KMS-11 (cell line): ENCODE measurements around the gene COL23A1.

Source experiments
- H2AFZ ChIP-seq: fragments of 200-600 bp; sonication (generic); 2 replicates; pipeline ENCODE4 v1.6.1; 2016; ENCODE audit warnings: antibody characterized with exemption, mixed run types, low read depth
- H3K27ac ChIP-seq: fragments of 200-600 bp; sonication (generic); 2 replicates; pipeline ENCODE4 v1.6.1; 2016; ENCODE audit warnings: mild to moderate bottlenecking, mixed run types
- H3K27me3 ChIP-seq: fragments of 200-600 bp; sonication (generic); 2 replicates; pipeline ENCODE4 v1.6.1; 2017; ENCODE audit warnings: mild to moderate bottlenecking, low read depth, mixed run types, moderate library complexity; ENCODE audit not compliant: insufficient read depth
- H3K36me3 ChIP-seq: fragments of 200-600 bp; sonication (generic); 2 replicates; pipeline ENCODE4 v1.6.1; 2017; ENCODE audit warnings: mild to moderate bottlenecking, mixed run types; ENCODE audit not compliant: insufficient read depth
- H3K4me1 ChIP-seq: fragments of 200-600 bp; sonication (generic); 2 replicates; pipeline ENCODE4 v1.6.1; 2016; ENCODE audit warnings: mild to moderate bottlenecking, low read depth, mixed run types; ENCODE audit not compliant: poor library complexity, severe bottlenecking
- H3K4me2 ChIP-seq: fragments of 200-600 bp; sonication (generic); 2 replicates; pipeline ENCODE4 v1.7.0; 2016; ENCODE audit warnings: mild to moderate bottlenecking, mixed run types
- H3K4me3 ChIP-seq: fragments of 200-600 bp; sonication (generic); IDR thresholded peaks from 2 replicates; pipeline ENCODE4 v1.6.1; 2017; ENCODE audit warnings: low read depth, low read length, mixed read lengths; ENCODE audit not compliant: insufficient read depth
- H3K79me2 ChIP-seq: fragments of 200-600 bp; sonication (generic); 2 replicates; pipeline ENCODE4 v1.6.1; 2016; ENCODE audit warnings: low read depth, mixed run types; ENCODE audit not compliant: insufficient read depth
- H3K9ac ChIP-seq: fragments of 200-600 bp; sonication (generic); 2 replicates; pipeline ENCODE4 v1.6.1; 2016; ENCODE audit warnings: mild to moderate bottlenecking, mixed run types
- H4K20me1 ChIP-seq: fragments of 200-600 bp; sonication (generic); 2 replicates; pipeline ENCODE4 v1.6.1; 2016; ENCODE audit warnings: mild to moderate bottlenecking, mixed run types; ENCODE audit not compliant: insufficient read depth
- TF ChIP-seq, protein P1 (sequence below): fragments of 200-600 bp; sonication (generic); conservative IDR thresholded peaks from 2 replicates; pipeline ENCODE4 v1.6.1; 2017; ENCODE audit warnings: low read depth, mild to moderate bottlenecking, antibody characterized with exemption, low read length, moderate library complexity, mixed read lengths

COL23A1 gene

DNA sequence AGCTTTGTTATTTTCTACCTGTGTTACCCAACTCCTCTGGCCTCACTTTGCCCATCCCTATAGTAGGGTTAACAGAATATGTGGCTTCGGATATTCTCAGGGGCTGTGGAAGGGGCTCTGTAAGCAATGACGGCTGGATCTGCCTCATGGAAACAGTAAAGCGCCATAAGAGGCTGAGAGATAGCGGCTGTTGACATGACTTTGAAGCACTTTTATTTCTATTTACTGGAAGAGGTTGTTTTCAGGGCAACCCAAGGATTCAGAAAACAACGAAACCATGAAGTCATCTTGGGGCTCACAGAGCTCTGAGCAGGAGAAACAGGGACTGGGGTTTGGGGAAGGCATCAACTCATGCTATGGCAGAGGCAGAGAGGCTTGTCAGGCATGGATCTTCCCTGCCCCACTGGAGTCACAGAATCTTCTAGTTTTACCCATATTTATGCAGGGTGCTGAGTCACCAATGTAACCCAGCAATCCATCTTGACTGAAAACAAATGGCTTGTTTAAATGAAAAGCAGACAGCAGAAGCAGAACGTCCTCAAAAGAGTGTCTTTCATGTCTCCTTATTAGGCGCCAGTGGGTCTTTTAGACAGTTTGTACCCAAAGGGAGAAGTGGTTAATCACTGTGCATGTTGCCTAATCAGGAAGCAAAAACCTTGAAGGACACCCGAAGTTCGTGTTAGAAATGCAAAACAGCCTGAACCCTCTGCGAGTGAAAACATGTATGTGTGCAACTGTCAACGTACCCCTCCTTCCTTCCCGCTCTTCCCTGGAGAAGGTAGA lies 113.0 kb downstream of the COL23A1 start:
- TF ChIP-seq, protein P1, sequence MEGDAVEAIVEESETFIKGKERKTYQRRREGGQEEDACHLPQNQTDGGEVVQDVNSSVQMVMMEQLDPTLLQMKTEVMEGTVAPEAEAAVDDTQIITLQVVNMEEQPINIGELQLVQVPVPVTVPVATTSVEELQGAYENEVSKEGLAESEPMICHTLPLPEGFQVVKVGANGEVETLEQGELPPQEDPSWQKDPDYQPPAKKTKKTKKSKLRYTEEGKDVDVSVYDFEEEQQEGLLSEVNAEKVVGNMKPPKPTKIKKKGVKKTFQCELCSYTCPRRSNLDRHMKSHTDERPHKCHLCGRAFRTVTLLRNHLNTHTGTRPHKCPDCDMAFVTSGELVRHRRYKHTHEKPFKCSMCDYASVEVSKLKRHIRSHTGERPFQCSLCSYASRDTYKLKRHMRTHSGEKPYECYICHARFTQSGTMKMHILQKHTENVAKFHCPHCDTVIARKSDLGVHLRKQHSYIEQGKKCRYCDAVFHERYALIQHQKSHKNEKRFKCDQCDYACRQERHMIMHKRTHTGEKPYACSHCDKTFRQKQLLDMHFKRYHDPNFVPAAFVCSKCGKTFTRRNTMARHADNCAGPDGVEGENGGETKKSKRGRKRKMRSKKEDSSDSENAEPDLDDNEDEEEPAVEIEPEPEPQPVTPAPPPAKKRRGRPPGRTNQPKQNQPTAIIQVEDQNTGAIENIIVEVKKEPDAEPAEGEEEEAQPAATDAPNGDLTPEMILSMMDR, result no peak
- H3K79me2 ChIP-seq, result no peaks in the 10 kb centered on the region
- H3K4me3 ChIP-seq, result no peak overlapping the region
- H3K27ac ChIP-seq, result no peak overlapping the region
- H3K9ac ChIP-seq, result no peak overlapping the region
- no peak overlapping the region for H3K4me2 ChIP-seq
- H3K36me3 ChIP-seq, result no peaks in the 10 kb centered on the region
- H3K4me1 ChIP-seq, result no peaks in the 10 kb centered on the region
- no peak overlapping the region for H2AFZ ChIP-seq
- no peaks in the 10 kb centered on the region for H3K27me3 ChIP-seq
- H4K20me1 ChIP-seq, result no peaks in the 10 kb centered on the region

DNA sequence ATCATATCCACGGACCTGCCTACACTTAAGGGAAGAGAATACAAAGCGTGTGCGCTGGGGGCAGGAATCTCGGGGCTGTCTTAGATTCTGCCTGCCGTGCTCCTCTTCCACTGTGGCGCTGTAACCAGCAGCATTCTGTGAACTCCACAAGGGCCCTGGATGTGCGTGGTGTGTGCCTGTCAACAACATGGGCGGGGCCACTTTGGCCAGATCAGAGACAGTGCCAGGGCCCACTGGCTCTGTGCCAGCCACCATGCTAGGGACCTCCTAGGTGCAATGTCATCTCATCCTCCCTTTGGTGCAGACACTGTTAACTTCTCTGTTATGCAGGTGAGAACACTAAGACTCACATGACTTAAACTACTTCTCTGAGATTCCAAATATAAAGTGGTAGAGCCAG lies 113.7 kb downstream of the COL23A1 start:
- no peaks in the 10 kb centered on the region for H3K79me2 ChIP-seq
- no peak overlapping the region for H3K27ac ChIP-seq
- no peak overlapping the region for H3K9ac ChIP-seq
- no peak overlapping the region for H3K4me2 ChIP-seq
- no peak overlapping the region for H3K4me3 ChIP-seq
- no peaks in the 10 kb centered on the region for H3K4me1 ChIP-seq
- no peak overlapping the region for H2AFZ ChIP-seq
- no peaks in the 10 kb centered on the region for H3K36me3 ChIP-seq
- H3K27me3 ChIP-seq, result no peaks in the 10 kb centered on the region
- TF ChIP-seq, protein P1, result no peak
- H4K20me1 ChIP-seq, result no peaks in the 10 kb centered on the region

DNA sequence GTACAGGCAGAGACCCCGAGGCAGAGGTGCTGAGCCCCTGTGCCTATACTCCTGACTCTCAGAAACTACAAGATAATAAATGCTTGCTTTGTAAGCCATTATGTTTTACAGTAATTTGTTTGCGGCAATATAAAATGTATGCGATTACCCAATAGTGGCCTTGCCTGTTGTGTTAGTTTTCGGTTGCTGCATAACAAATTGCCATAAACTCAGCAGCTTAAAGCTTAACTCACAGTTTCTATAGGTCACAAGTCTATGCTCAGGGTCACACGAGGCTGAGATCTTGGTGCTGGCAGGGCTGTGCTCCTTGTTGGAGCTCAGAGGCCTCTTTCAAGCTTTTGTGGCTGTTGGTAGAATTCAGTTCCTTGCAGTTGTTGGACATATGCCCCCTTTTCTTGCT lies 114.8 kb downstream of the COL23A1 start:
- Histone ChIP-seq H2AFZ (no peak overlapping the region), H3K36me3 (no peaks in the 10 kb centered on the region), H3K4me2 (no peak overlapping the region), H3K4me1 (no peaks in the 10 kb centered on the region), H3K4me3 (no peak overlapping the region), H3K9ac (no peak overlapping the region), H3K27me3 (no peaks in the 10 kb centered on the region), H3K27ac (no peak overlapping the region), H4K20me1 (no peaks in the 10 kb centered on the region), H3K79me2 (no peaks in the 10 kb centered on the region)
- TF ChIP-seq, protein P1, result no peak

DNA sequence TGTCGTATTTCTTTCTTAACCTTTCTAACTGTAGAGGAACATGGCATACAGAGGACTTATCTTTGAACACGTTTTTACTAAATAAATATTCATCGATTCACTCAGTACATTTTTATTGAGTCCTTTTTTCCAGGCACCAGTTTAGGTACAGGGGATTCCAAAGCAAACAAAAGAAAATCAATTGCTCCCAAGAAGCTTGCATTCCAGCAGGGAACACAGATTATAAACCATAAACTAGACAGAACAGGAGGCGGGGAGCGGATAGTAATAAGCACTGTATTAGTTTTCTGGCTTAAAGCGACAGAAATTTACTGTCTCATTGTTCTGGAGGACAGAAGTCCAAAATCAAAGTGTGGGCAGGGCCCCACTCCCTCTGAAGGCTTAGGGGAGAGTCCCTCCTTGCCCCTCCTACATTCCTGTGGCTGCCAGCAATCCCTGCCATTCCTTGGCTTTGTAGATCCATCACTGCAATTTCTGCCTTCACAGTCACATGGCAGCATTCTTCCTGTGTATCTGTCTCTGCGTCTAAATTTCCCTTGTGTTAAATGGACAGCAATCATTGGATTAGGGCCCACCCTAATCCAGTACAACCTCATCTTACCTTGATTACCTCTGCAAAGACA lies 115.5 kb downstream of the COL23A1 start:
- no peaks in the 10 kb centered on the region for H3K4me1 ChIP-seq
- no peaks in the 10 kb centered on the region for H3K36me3 ChIP-seq
- H3K4me2 ChIP-seq, result no peak overlapping the region
- H3K9ac ChIP-seq, result no peak overlapping the region
- no peak overlapping the region for H3K27ac ChIP-seq
- H3K79me2 ChIP-seq, result no peaks in the 10 kb centered on the region
- TF ChIP-seq, protein P1, result no peak
- H4K20me1 ChIP-seq, result no peaks in the 10 kb centered on the region
- no peak overlapping the region for H3K4me3 ChIP-seq
- no peaks in the 10 kb centered on the region for H3K27me3 ChIP-seq
- no peak overlapping the region for H2AFZ ChIP-seq
